ENCODE data around the gene ASCC2. TPM values are rescaled to one million over a fixed set of nuclear protein-coding genes. Genes with fewer than 3 reads are reported as not detected.

Gene ASCC2
- total and polyA plus RNA-seq, 2 experiments from 2014 or later, result 33.3 to 51.4 TPM

DNA sequence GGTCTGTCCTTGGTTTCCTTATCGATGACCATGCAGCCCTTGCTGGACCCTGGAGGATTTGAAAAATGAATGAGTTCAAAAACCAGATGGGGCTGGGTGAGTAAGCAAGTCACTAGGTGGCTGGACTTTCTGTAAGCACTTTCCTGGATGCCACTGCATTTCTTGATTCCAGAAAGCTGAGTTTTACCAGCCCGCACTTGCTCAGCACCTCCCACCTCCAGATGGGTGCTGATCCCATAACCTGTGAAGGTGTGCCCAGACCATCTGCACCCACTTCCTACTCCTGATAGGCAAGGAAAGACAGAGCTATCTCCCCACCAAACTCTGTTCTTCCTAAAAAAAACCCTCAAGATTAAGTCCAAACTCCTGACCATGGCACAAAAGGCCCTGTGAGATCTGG lies 21.1 kb downstream of the ASCC2 start:
- peak; percentile 28 for DNase-seq
- WGBS, 2 experiments (ENCODE audit: low coverage in 1 of 2, low lambda C conversion rate in 2 of 2, missing lambda C conversion rate in 2 of 2), result 80 to 82% methylated on average over 2 of the region's 2 CpGs
- H3F3A ChIP-seq (ENCODE audit: insufficient read depth), result peaks cover 24% of the 10 kb centered on the region
- H3K9me3 ChIP-seq (ENCODE audit: low read depth), result no peaks in the 10 kb centered on the region
- H3K9ac ChIP-seq, result no peak overlapping the region
- in situ Hi-C loops (cut with MboI), result no loop called here
- TF ChIP-seq EZH2phosphoT487 (IDR thresholded peaks at IDR 0.05; ENCODE audit: insufficient read depth, low read depth), result no peak
- TF ChIP-seq EZH2 (IDR thresholded peaks at IDR 0.05; ENCODE audit: insufficient read depth, poor library complexity, severe bottlenecking), result no peak
- H4K20me1 ChIP-seq (ENCODE audit: insufficient read depth), result no peaks in the 10 kb centered on the region
- no peak overlapping the region for H2AFZ ChIP-seq
- no peak overlapping the region for H3K27ac ChIP-seq
- no peaks in the 10 kb centered on the region for H3K9me2 ChIP-seq (ENCODE audit: insufficient read depth)
- H3K79me2 ChIP-seq (ENCODE audit: insufficient read depth), result no peaks in the 10 kb centered on the region
- H3K27me3 ChIP-seq (replicated peaks; ENCODE audit: insufficient read depth), result no peaks in the 10 kb centered on the region
- H3K36me3 ChIP-seq (ENCODE audit: low read depth), result peaks cover 25% of the 10 kb centered on the region; the same call in 1 of the 2 replicates
- H3K4me1 ChIP-seq (ENCODE audit: insufficient read depth), result peaks cover 14% of the 10 kb centered on the region
- H3K4me3 ChIP-seq, result no peak overlapping the region
- no peak overlapping the region for H3K4me2 ChIP-seq (ENCODE audit: unreplicated experiment)

DNA sequence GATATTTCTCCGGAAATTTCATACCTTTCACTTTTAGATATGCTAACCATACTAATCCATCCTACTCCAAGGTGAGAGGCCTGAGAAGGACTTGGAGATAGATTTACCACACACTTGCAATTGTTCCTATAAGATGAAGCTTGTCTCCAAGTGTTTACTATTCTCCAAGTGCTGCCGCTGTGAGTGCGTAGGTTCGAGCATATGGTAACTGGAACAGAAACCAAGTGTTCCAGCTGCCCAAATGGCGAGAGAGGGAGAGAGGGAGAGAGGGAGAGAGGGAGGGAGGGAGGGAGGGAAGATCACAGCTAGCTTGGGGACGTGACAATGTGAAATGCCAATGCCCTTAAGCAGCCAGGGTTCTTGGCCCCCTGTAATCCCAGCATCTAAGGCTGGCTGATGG lies 21.5 kb downstream of the ASCC2 start:
- H3K27me3 ChIP-seq (replicated peaks; ENCODE audit: insufficient read depth), result no peaks in the 10 kb centered on the region
- no peak overlapping the region for H2AFZ ChIP-seq
- H3K4me2 ChIP-seq (ENCODE audit: unreplicated experiment), result no peak overlapping the region
- H4K20me1 ChIP-seq (ENCODE audit: insufficient read depth), result no peaks in the 10 kb centered on the region
- H3K9ac ChIP-seq, result no peak overlapping the region
- no peak for DNase-seq
- H3K4me3 ChIP-seq, result no peak overlapping the region
- H3K4me1 ChIP-seq (ENCODE audit: insufficient read depth), result peaks cover 10% of the 10 kb centered on the region; the same call in 1 of the 2 replicates
- in situ Hi-C loops (cut with MboI), result no loop called here
- H3K27ac ChIP-seq, result no peak overlapping the region
- peaks cover 30% of the 10 kb centered on the region; the same call in 1 of the 2 replicates for H3K36me3 ChIP-seq (ENCODE audit: low read depth)
- TF ChIP-seq EZH2phosphoT487 (IDR thresholded peaks at IDR 0.05; ENCODE audit: insufficient read depth, low read depth) (no peak), EZH2 (IDR thresholded peaks at IDR 0.05; ENCODE audit: insufficient read depth, poor library complexity, severe bottlenecking) (no peak)
- 44 to 63% methylated on average over 5 to 6 of the region's 6 CpGs for WGBS, 2 experiments (ENCODE audit: low coverage in 1 of 2, low lambda C conversion rate in 2 of 2, missing lambda C conversion rate in 2 of 2)
- no peaks in the 10 kb centered on the region for H3K79me2 ChIP-seq (ENCODE audit: insufficient read depth)
- H3K9me3 ChIP-seq (ENCODE audit: low read depth), result no peaks in the 10 kb centered on the region
- H3F3A ChIP-seq (ENCODE audit: insufficient read depth), result peaks cover 20% of the 10 kb centered on the region
- H3K9me2 ChIP-seq (ENCODE audit: insufficient read depth), result no peaks in the 10 kb centered on the region

DNA sequence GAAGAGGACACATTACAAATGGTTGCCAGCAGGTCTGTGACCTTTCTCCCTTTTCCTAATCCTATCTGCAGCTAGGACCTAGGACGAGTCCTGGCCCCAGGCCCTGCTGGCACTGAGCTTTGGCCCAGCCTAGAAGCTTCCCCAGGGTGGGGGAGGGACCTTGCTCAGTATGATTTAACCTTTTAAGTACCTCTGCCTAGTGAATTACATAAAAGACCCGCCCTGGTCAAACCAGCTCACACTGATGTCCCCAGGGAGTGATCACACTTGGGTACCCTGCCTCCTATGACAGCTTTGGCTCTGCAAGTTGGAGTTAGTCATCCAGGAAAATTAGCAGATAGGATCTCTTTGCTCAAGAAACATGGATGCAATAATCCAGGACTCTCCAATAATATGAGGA lies 21.9 kb downstream of the ASCC2 start:
- no peaks in the 10 kb centered on the region for H3K79me2 ChIP-seq (ENCODE audit: insufficient read depth)
- H3K4me3 ChIP-seq, result no peak overlapping the region
- no peaks in the 10 kb centered on the region for H3K9me2 ChIP-seq (ENCODE audit: insufficient read depth)
- H4K20me1 ChIP-seq (ENCODE audit: insufficient read depth), result no peaks in the 10 kb centered on the region
- TF ChIP-seq EZH2phosphoT487 (IDR thresholded peaks at IDR 0.05; ENCODE audit: insufficient read depth, low read depth) (no peak), EZH2 (IDR thresholded peaks at IDR 0.05; ENCODE audit: insufficient read depth, poor library complexity, severe bottlenecking) (no peak)
- no peak overlapping the region for H3K9ac ChIP-seq
- H3K9me3 ChIP-seq (ENCODE audit: low read depth), result no peaks in the 10 kb centered on the region
- in situ Hi-C loops (cut with MboI), result no loop called here
- 15 to 44% methylated on average over 2 of the region's 2 CpGs for WGBS, 2 experiments (ENCODE audit: low coverage in 1 of 2, low lambda C conversion rate in 2 of 2, missing lambda C conversion rate in 2 of 2)
- no peak overlapping the region for H3K4me2 ChIP-seq (ENCODE audit: unreplicated experiment)
- H3K27ac ChIP-seq, result no peak overlapping the region
- H3K4me1 ChIP-seq (ENCODE audit: insufficient read depth), result peaks cover 6% of the 10 kb centered on the region; the same call in 1 of the 2 replicates
- DNase-seq, result peak; percentile 57
- H2AFZ ChIP-seq, result no peak overlapping the region
- H3F3A ChIP-seq (ENCODE audit: insufficient read depth), result peaks cover 15% of the 10 kb centered on the region
- no peaks in the 10 kb centered on the region for H3K27me3 ChIP-seq (replicated peaks; ENCODE audit: insufficient read depth)
- peaks cover 34% of the 10 kb centered on the region; the same call in 1 of the 2 replicates for H3K36me3 ChIP-seq (ENCODE audit: low read depth)

DNA sequence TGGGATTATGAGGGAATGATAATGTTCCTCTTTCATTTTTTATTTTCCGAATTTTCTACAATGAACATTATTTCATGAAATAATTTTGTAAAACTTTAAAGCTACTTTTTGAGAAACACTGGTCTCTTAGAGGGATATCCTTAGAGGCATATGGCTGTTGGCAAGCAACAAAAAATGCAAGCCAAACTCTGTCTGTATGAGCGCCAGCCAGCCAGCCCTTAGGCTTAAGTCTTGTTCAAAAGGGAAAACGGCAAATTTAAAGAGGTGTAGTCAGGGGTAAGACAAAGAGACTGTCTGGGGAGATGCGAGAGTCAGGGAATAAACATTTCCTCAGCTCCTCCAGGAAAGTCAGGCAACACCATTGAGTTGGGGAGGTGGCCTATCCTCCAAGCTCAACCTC lies 22.5 kb downstream of the ASCC2 start:
- Histone ChIP-seq H4K20me1 (ENCODE audit: insufficient read depth) (no peaks in the 10 kb centered on the region), H3K27me3 (replicated peaks; ENCODE audit: insufficient read depth) (no peaks in the 10 kb centered on the region), H3K27ac (no peak overlapping the region), H3K4me1 (ENCODE audit: insufficient read depth) (peaks cover 6% of the 10 kb centered on the region; the same call in 1 of the 2 replicates), H3K36me3 (ENCODE audit: low read depth) (peaks cover 38% of the 10 kb centered on the region; the same call in 1 of the 2 replicates), H3K4me3 (no peak overlapping the region), H2AFZ (no peak overlapping the region), H3K9ac (no peak overlapping the region), H3K9me3 (ENCODE audit: low read depth) (no peaks in the 10 kb centered on the region), H3K9me2 (ENCODE audit: insufficient read depth) (no peaks in the 10 kb centered on the region), H3F3A (ENCODE audit: insufficient read depth) (peaks cover 11% of the 10 kb centered on the region), H3K79me2 (ENCODE audit: insufficient read depth) (no peaks in the 10 kb centered on the region), H3K4me2 (ENCODE audit: unreplicated experiment) (no peak overlapping the region)
- 59 to 64% methylated on average over 4 of the region's 4 CpGs for WGBS, 2 experiments (ENCODE audit: low coverage in 1 of 2, low lambda C conversion rate in 2 of 2, missing lambda C conversion rate in 2 of 2)
- TF ChIP-seq EZH2 (IDR thresholded peaks at IDR 0.05; ENCODE audit: insufficient read depth, poor library complexity, severe bottlenecking) (no peak), EZH2phosphoT487 (IDR thresholded peaks at IDR 0.05; ENCODE audit: insufficient read depth, low read depth) (no peak)
- in situ Hi-C loops (cut with MboI), result no loop called here
- DNase-seq, result no peak

Measured in GM23248 (cell line).